Measurements from ENCODE around the gene COA5.

DNA sequence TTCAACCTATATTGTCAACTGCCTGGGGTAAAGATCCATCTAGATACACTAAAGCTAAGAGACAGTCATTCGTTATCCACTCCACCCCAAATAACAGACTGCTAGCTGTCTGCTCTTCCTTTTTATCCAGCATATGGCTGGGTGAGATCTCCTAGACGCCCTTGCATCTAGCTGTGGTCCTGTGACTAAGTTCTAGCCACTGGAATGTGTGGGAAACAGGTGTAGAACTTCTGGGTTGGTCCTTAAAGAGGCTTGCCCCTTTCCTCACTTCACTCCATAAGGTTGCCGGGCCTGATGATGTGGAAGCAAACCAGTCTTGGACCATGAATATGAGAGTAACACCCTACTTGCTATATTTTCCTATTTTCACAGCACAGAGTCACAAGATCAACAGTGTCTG lies 3.2 kb downstream of the COA5 start:
- TF ChIP-seq, protein P1, sequence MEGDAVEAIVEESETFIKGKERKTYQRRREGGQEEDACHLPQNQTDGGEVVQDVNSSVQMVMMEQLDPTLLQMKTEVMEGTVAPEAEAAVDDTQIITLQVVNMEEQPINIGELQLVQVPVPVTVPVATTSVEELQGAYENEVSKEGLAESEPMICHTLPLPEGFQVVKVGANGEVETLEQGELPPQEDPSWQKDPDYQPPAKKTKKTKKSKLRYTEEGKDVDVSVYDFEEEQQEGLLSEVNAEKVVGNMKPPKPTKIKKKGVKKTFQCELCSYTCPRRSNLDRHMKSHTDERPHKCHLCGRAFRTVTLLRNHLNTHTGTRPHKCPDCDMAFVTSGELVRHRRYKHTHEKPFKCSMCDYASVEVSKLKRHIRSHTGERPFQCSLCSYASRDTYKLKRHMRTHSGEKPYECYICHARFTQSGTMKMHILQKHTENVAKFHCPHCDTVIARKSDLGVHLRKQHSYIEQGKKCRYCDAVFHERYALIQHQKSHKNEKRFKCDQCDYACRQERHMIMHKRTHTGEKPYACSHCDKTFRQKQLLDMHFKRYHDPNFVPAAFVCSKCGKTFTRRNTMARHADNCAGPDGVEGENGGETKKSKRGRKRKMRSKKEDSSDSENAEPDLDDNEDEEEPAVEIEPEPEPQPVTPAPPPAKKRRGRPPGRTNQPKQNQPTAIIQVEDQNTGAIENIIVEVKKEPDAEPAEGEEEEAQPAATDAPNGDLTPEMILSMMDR (conservative IDR thresholded peaks at IDR 0.05 in 1 of 2, IDR thresholded peaks at IDR 0.05 in 1 of 2; ENCODE audit: low read depth in 1 of 2, low read length in 2 of 2), result no peak
- no peak for TF ChIP-seq EZH2 (IDR thresholded peaks at IDR 0.05; ENCODE audit: low read length, missing control alignments)
